A549 (cell line): ENCODE data around the gene AGRP. TPM values are rescaled to one million over a fixed set of nuclear protein-coding genes. Genes with fewer than 3 reads are reported as not detected.

Source experiments
- ATAC-seq, 2 experiments: fragments of 200-7000 bp in 1 of 2; fragments of >200 bp in 1 of 2; cut with Nextera tagmentation in 1 of 2; cut with Tn5 transposase in 1 of 2; 3 replicates each; pipeline versions ENCODE4 v1.8.0 to v1.9.1; 2018 to 2020; ENCODE audit warnings: mild to moderate bottlenecking in 1 of 2, moderate library complexity in 1 of 2
- CTCF ChIA-PET: fragments of 300-600 bp; sonication (Branson Sonifier 250); formaldehyde crosslinking; extraction: SDS; loops from one replicate; lab custom pipeline; 2021; ENCODE audit warnings: antibody characterized with exemption, inconsistent platforms; lab: Yijun Ruan, JAX
- POLR2A ChIA-PET: fragments of 350-600 bp; formaldehyde crosslinking; extraction: SDS; loops from one replicate; lab custom pipeline; 2021; ENCODE audit warnings: antibody characterized with exemption, inconsistent platforms; lab: Yijun Ruan, JAX
- DNase-seq, 2 experiments: peaks; one replicate each; pipeline versions ENCODE4 v3.0.0 to v3.0.0-alpha.2; 2011 to 2016; ENCODE audit warnings: low read depth in 1 of 2, low spot score in 1 of 2
- FAIRE-seq: peaks from 2 replicates; lab custom pipeline; 2011; peaks lifted over from hg19 to GRCh38; lab: Jason Lieb, UNC
- H3K27ac ChIP-seq, 2 experiments: fragments of >200 bp; sonication (Bioruptor Twin); formaldehyde crosslinking; 3 replicates each; pipeline ENCODE4 v1.5.1; 2016 to 2017
- H3K4me1 ChIP-seq: fragments of >200 bp; sonication (Bioruptor Twin); formaldehyde crosslinking; 3 replicates; pipeline ENCODE4 v1.6.1; 2016
- H3K4me2 ChIP-seq: fragments of >200 bp; sonication (Bioruptor Twin); formaldehyde crosslinking; 3 replicates; pipeline ENCODE4 v1.6.1; 2016
- H3K4me3 ChIP-seq: fragments of >200 bp; sonication (Bioruptor Twin); formaldehyde crosslinking; 3 replicates; pipeline ENCODE4 v1.5.1; 2016
- H3K9me3 ChIP-seq: fragments of >200 bp; sonication (Bioruptor Twin); formaldehyde crosslinking; 3 replicates; pipeline ENCODE4 v1.6.1; 2016
- BHLHE40 ChIP-seq: IDR thresholded peaks from 2 replicates; pipeline ENCODE4 v1.6.1; 2012; ENCODE audit warnings: low read depth, low read length, inconsistent platforms
- CBX2 ChIP-seq: fragments of 200-600 bp; sonication (generic); IDR thresholded peaks from 2 replicates; pipeline ENCODE4 v1.6.1; 2016; ENCODE audit warnings: low read depth, mild to moderate bottlenecking, borderline replicate concordance
- CEBPB ChIP-seq, 2 experiments: fragments of >200 bp in 1 of 2; sonication (Bioruptor Twin) in 1 of 2; formaldehyde crosslinking in 1 of 2; IDR thresholded peaks; 2 replicates each; pipeline ENCODE4 v1.6.1; 2012 to 2016
- CHD4 ChIP-seq: fragments of 200-600 bp; sonication (generic); IDR thresholded peaks from 2 replicates; pipeline ENCODE4 v1.6.1; 2016; ENCODE audit warnings: antibody characterized with exemption, mild to moderate bottlenecking, borderline replicate concordance
- EHF ChIP-seq: fragments of 250-450 bp; sonication (Bioruptor Pico); IDR thresholded peaks from 2 replicates; pipeline ENCODE4 v1.5.0; 2020; ENCODE audit warnings: mild to moderate bottlenecking
- EHMT2 ChIP-seq: fragments of 200-600 bp; sonication (generic); IDR thresholded peaks from 2 replicates; pipeline ENCODE4 v1.6.1; 2016; ENCODE audit warnings: antibody characterized with exemption, low read depth, mild to moderate bottlenecking, moderate library complexity
- FOXS1 ChIP-seq: fragments of 250-450 bp; sonication (Bioruptor Pico); IDR thresholded peaks from 2 replicates; pipeline ENCODE4 v1.5.0; 2020; ENCODE audit warnings: mild to moderate bottlenecking, moderate library complexity
- HDAC2 ChIP-seq: fragments of 200-600 bp; sonication (generic); IDR thresholded peaks from 2 replicates; pipeline ENCODE4 v1.6.1; 2016
- HOXB5 ChIP-seq: fragments of 250-450 bp; sonication (Bioruptor Pico); IDR thresholded peaks from 2 replicates; pipeline ENCODE4 v1.5.0; 2020; ENCODE audit warnings: mild to moderate bottlenecking, moderate library complexity
- JUNB ChIP-seq: fragments of >200 bp; sonication (Bioruptor Twin); formaldehyde crosslinking; IDR thresholded peaks from 2 replicates; pipeline ENCODE4 v1.6.1; 2016
- KDM1A ChIP-seq: fragments of 200-600 bp; sonication (generic); IDR thresholded peaks from 2 replicates; pipeline ENCODE4 v1.6.1; 2016; ENCODE audit warnings: low read depth, mild to moderate bottlenecking
- KDM5A ChIP-seq: fragments of 200-600 bp; sonication (generic); IDR thresholded peaks from 2 replicates; pipeline ENCODE4 v1.6.1; 2016; ENCODE audit warnings: antibody characterized with exemption, mild to moderate bottlenecking
- MAFK ChIP-seq: fragments of 450-650 bp; IDR thresholded peaks from 2 replicates; pipeline ENCODE4 v1.6.1; 2014; ENCODE audit not compliant: partially characterized antibody
- MAZ ChIP-seq: fragments of 150-350 bp; IDR thresholded peaks from 2 replicates; pipeline ENCODE4 v1.6.1; 2014; ENCODE audit warnings: antibody characterized with exemption, low read depth, low read length, borderline replicate concordance
- MYC ChIP-seq: IDR thresholded peaks from 2 replicates; pipeline ENCODE4 v1.6.1; 2012; ENCODE audit warnings: mild to moderate bottlenecking, inconsistent platforms, low read length, improper control_type of control experiment, borderline replicate concordance
- NR3C1 ChIP-seq: fragments of >200 bp; sonication (Bioruptor Twin); formaldehyde crosslinking; IDR thresholded peaks from 3 replicates; pipeline ENCODE4 v1.6.1; 2017
- PHF8 ChIP-seq: fragments of 200-600 bp; sonication (generic); IDR thresholded peaks from 2 replicates; pipeline ENCODE4 v1.6.1; 2016; ENCODE audit warnings: low read depth, mild to moderate bottlenecking, antibody characterized with exemption, moderate library complexity, borderline replicate concordance
- POLR2A ChIP-seq: IDR thresholded peaks from 2 replicates; pipeline ENCODE4 v1.6.1; 2012; ENCODE audit warnings: mild to moderate bottlenecking, low read length
- RCOR1 ChIP-seq: fragments of 150-350 bp; IDR thresholded peaks from 2 replicates; pipeline ENCODE4 v1.6.1; 2014; ENCODE audit warnings: antibody characterized with exemption, low read length, low read depth
- RFX5 ChIP-seq: fragments of 450-650 bp; IDR thresholded peaks from 2 replicates; pipeline ENCODE4 v1.7.1; 2014; ENCODE audit warnings: antibody characterized with exemption, mild to moderate bottlenecking, moderate library complexity
- RNF2 ChIP-seq: fragments of 200-600 bp; sonication (generic); IDR thresholded peaks from 2 replicates; pipeline ENCODE4 v1.6.1; 2016; ENCODE audit warnings: low read depth, mild to moderate bottlenecking, antibody characterized with exemption, moderate library complexity, borderline replicate concordance
- TFCP2L1 ChIP-seq: fragments of 250-450 bp; sonication (Bioruptor Pico); IDR thresholded peaks from 2 replicates; pipeline ENCODE4 v1.5.0; 2021; ENCODE audit warnings: mild to moderate bottlenecking
- WGBS: methylation state at CpG from one replicate; pipeline ENCODE4 v1.1.6; 2017; ENCODE audit errors: missing lambda C conversion rate; 5-methylcytosine and 5-hydroxymethylcytosine counted together
- polyA plus RNA-seq, 4 experiments: library from polyadenylated mRNA; depleted of rRNA in 3 of 4; stranded (reverse); fragments of >200 nt; fragmentation: RNase III in 1 of 4; extraction: RNeasy Plus Mini Kit Qiagen cat#74134 plus additional on column Dnase treatment in 1 of 4; gene quantifications; 2 replicates in 3 of 4; 3 replicates in 1 of 4; pipeline ENCODE4 v1.2.3, GENCODE V29; 2011 to 2017
- TF ChIP-seq, protein P1 (sequence below): fragments of 250-450 bp; sonication (Bioruptor Pico); IDR thresholded peaks from 2 replicates; pipeline ENCODE4 v1.5.0; 2021; ENCODE audit warnings: mild to moderate bottlenecking, moderate library complexity, borderline replicate concordance
- TF ChIP-seq, protein P2 (sequence below): fragments of 250-450 bp; sonication (Bioruptor Pico); IDR thresholded peaks from 2 replicates; pipeline ENCODE4 v1.5.0; 2020; ENCODE audit warnings: low read depth, mild to moderate bottlenecking, moderate library complexity
- TF ChIP-seq, protein P3 (sequence below): fragments of >200 bp; sonication (Bioruptor Twin); formaldehyde crosslinking; IDR thresholded peaks from 3 replicates; pipeline ENCODE4 v1.6.1; 2016
- TF ChIP-seq, protein P4 (sequence below): IDR thresholded peaks from 2 replicates; pipeline ENCODE4 v1.6.1; 2012; ENCODE audit warnings: low read depth, borderline replicate concordance
- TF ChIP-seq, protein P5 (sequence below): fragments of 450-650 bp; IDR thresholded peaks from 2 replicates; pipeline ENCODE4 v1.6.1; 2014; ENCODE audit warnings: antibody characterized with exemption

AGRP gene
- polyA plus RNA-seq, 2 of the 4 experiments (the other 2 are of a cell fraction) = not detected

DNA sequence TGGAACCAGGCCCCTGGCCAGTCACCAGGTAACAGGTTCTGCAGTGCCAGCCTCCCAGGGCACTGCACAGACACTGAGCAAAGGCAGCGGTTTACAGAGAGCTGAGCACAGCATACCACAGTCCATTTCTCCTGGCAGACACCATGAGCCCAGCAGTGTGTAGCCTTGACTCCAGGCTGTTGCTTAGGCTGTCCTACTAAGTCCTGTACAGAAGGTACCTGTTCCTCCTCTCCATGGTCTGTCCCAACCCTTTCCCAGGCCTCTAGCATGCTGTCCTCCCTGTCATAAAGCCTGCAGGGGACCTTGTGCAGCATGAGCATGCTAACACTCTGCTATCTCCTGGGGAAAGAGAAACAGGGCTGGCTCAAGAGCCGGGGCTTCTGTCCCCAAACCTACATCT is 22.4 kb downstream of the AGRP start:
- TF ChIP-seq TFCP2L1 = no peak
- TF ChIP-seq, protein P1, sequence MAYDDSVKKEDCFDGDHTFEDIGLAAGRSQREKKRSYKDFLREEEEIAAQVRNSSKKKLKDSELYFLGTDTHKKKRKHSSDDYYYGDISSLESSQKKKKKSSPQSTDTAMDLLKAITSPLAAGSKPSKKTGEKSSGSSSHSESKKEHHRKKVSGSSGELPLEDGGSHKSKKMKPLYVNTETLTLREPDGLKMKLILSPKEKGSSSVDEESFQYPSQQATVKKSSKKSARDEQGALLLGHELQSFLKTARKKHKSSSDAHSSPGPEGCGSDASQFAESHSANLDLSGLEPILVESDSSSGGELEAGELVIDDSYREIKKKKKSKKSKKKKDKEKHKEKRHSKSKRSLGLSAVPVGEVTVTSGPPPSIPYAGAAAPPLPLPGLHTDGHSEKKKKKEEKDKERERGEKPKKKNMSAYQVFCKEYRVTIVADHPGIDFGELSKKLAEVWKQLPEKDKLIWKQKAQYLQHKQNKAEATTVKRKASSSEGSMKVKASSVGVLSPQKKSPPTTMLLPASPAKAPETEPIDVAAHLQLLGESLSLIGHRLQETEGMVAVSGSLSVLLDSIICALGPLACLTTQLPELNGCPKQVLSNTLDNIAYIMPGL (CRISPR knock-in tag) = no peak
- TF ChIP-seq CBX2 = no peak
- TF ChIP-seq JUNB = no peak
- no peak for TF ChIP-seq KDM5A
- TF ChIP-seq KDM1A = no peak
- TF ChIP-seq, protein P2, sequence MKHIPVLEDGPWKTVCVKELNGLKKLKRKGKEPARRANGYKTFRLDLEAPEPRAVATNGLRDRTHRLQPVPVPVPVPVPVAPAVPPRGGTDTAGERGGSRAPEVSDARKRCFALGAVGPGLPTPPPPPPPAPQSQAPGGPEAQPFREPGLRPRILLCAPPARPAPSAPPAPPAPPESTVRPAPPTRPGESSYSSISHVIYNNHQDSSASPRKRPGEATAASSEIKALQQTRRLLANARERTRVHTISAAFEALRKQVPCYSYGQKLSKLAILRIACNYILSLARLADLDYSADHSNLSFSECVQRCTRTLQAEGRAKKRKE (CRISPR knock-in tag) = no peak
- TF ChIP-seq NR3C1 = no peak
- TF ChIP-seq MYC = no peak
- TF ChIP-seq CEBPB (IDR thresholded peaks at IDR 0.05) = no peak
- TF ChIP-seq HDAC2 = no peak
- TF ChIP-seq RFX5 = no peak
- no peak for TF ChIP-seq MAFK
- TF ChIP-seq, protein P3, sequence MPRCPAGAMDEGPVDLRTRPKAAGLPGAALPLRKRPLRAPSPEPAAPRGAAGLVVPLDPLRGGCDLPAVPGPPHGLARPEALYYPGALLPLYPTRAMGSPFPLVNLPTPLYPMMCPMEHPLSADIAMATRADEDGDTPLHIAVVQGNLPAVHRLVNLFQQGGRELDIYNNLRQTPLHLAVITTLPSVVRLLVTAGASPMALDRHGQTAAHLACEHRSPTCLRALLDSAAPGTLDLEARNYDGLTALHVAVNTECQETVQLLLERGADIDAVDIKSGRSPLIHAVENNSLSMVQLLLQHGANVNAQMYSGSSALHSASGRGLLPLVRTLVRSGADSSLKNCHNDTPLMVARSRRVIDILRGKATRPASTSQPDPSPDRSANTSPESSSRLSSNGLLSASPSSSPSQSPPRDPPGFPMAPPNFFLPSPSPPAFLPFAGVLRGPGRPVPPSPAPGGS = no peak
- H3K9me3 ChIP-seq = no peaks in the 10 kb centered on the region
- ChIA-PET CTCF (interaction anchor here (1.1 to 13.1 kb wide), 8 partner anchors 8 to 48 kb away, joined by 3 to 176 read pairs (median 5); partner anchors contain the start of gene HSD11B2), POLR2A (no interaction called here)
- no peak for ATAC-seq
- no peak overlapping the region; a peak in 1 of 6 replicates for H3K27ac ChIP-seq
- 76% methylated on average over 2 of the region's 2 CpGs for WGBS
- no peak overlapping the region for H3K4me3 ChIP-seq
- no peak for FAIRE-seq
- no peak overlapping the region for H3K4me2 ChIP-seq
- peaks cover 17% of the 10 kb centered on the region; the same call in 2 of the 3 replicates for H3K4me1 ChIP-seq
- DNase-seq = no peak

DNA sequence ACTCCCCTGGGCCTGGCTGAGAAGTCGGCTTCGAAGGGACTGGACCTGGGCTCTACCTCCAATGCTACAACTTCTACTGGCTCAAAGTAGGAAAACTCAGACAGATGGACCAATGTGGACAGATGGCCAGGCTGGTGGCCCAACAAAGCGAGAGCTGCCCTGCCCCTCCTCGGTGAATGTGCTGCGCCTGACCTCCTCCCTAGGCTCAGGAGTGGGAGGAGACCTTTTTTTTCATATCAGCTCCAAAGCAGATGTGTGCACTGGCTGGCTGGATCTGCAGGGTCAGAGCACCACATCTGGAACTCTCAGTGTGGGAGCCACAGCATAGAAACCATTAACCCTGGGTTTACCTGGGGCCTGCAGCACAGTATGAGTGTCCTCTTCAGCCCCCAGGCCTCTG is 23.2 kb downstream of the AGRP start:
- WGBS = 98% methylated on average over 5 of the region's 5 CpGs
- ATAC-seq = no peak
- TF ChIP-seq MAZ = no peak
- TF ChIP-seq, protein P4, sequence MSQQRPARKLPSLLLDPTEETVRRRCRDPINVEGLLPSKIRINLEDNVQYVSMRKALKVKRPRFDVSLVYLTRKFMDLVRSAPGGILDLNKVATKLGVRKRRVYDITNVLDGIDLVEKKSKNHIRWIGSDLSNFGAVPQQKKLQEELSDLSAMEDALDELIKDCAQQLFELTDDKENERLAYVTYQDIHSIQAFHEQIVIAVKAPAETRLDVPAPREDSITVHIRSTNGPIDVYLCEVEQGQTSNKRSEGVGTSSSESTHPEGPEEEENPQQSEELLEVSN = no peak
- TF ChIP-seq BHLHE40 = no peak
- TF ChIP-seq, protein P1 (CRISPR knock-in tag) = no peak
- TF ChIP-seq KDM1A = no peak
- TF ChIP-seq EHF (CRISPR knock-in tag) = no peak
- TF ChIP-seq HOXB5 (CRISPR knock-in tag) = no peak
- TF ChIP-seq, protein P5, sequence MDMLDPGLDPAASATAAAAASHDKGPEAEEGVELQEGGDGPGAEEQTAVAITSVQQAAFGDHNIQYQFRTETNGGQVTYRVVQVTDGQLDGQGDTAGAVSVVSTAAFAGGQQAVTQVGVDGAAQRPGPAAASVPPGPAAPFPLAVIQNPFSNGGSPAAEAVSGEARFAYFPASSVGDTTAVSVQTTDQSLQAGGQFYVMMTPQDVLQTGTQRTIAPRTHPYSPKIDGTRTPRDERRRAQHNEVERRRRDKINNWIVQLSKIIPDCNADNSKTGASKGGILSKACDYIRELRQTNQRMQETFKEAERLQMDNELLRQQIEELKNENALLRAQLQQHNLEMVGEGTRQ = no peak
- TF ChIP-seq RCOR1 = no peak
- no peak for TF ChIP-seq CBX2
- TF ChIP-seq POLR2A = no peak
- TF ChIP-seq RNF2 = no peak
- no peak for TF ChIP-seq MAFK
- no peak for TF ChIP-seq TFCP2L1
- no peak for TF ChIP-seq EHMT2
- TF ChIP-seq CHD4 = no peak
- TF ChIP-seq FOXS1 (CRISPR knock-in tag) = no peak
- TF ChIP-seq PHF8 = no peak
- TF ChIP-seq, protein P2 (CRISPR knock-in tag) = no peak
- TF ChIP-seq, all 56 proteins: peak for 0
- DNase-seq (no peak), FAIRE-seq (no peak)
- H3K4me3 ChIP-seq = no peak overlapping the region
- H3K4me1 ChIP-seq = peaks cover 12% of the 10 kb centered on the region; the same call in 1 of the 3 replicates
- POLR2A ChIA-PET = no interaction called here
- H3K9me3 ChIP-seq = no peaks in the 10 kb centered on the region
- CTCF ChIA-PET = interaction anchor here (0.6 to 13.1 kb wide), 6 partner anchors 9 to 35 kb away, joined by 3 to 176 read pairs (median 5); partner anchors contain the start of genes ATP6V0D1 and HSD11B2
- no peak overlapping the region for H3K27ac ChIP-seq
- H3K4me2 ChIP-seq = no peak overlapping the region
